ENCODE data around the gene ZNF415.

- no peak for TF ChIP-seq POLR2A (IDR thresholded peaks at IDR 0.05)
- no peak for TF ChIP-seq CTCF (IDR thresholded peaks at IDR 0.05)
These were observed at the start of gene ZNF415 for GRCh38 chr19:53132141-53132991.
